SK-N-SH treated with all-trans-retinoic acid at 6 μM for 48 hours (cell line): ENCODE results near the gene DLL4.

Experiments
- ATAC-seq: fragments of 200-7000 bp; cut with Tn5 transposase; 3 replicates; pipeline ENCODE4 v1.9.1; 2020; ENCODE audit warnings: mild to moderate bottlenecking, moderate library complexity
- BACH2 ChIP-seq: fragments of 250-450 bp; sonication (Bioruptor Pico); IDR thresholded peaks from 2 replicates; pipeline ENCODE4 v1.9.0; 2021; ENCODE audit warnings: mild to moderate bottlenecking, borderline replicate concordance
- CREB5 ChIP-seq: fragments of 250-450 bp; sonication (Bioruptor Pico); IDR thresholded peaks from 2 replicates; pipeline ENCODE4 v1.5.1; 2020; ENCODE audit warnings: low read depth, mild to moderate bottlenecking, moderate library complexity
- CSDC2 ChIP-seq: fragments of 250-450 bp; sonication (Bioruptor Pico); IDR thresholded peaks from 2 replicates; pipeline ENCODE4 v1.5.0; 2020; ENCODE audit warnings: mild to moderate bottlenecking, moderate library complexity
- ESRRG ChIP-seq: fragments of 250-450 bp; sonication (Bioruptor Pico); IDR thresholded peaks from 2 replicates; pipeline ENCODE4 v1.6.1; 2021; ENCODE audit warnings: mild to moderate bottlenecking
- OSR1 ChIP-seq: fragments of 250-450 bp; sonication (Bioruptor Pico); IDR thresholded peaks from 2 replicates; pipeline ENCODE4 v1.8.0; 2022; ENCODE audit warnings: moderate library complexity, mild to moderate bottlenecking, inconsistent platforms
- PATZ1 ChIP-seq: fragments of 250-450 bp; sonication (Bioruptor Pico); IDR thresholded peaks from 2 replicates; pipeline ENCODE4 v1.8.0; 2020; ENCODE audit warnings: mild to moderate bottlenecking, moderate library complexity, borderline replicate concordance
- POU6F1 ChIP-seq: fragments of 250-450 bp; sonication (Bioruptor Pico); IDR thresholded peaks from 2 replicates; pipeline ENCODE4 v1.8.0; 2021; ENCODE audit warnings: low read depth, mild to moderate bottlenecking, moderate library complexity, borderline replicate concordance
- PPARA ChIP-seq: fragments of 250-450 bp; sonication (Bioruptor Pico); IDR thresholded peaks from 2 replicates; pipeline ENCODE4 v1.5.0; 2020; ENCODE audit warnings: mild to moderate bottlenecking, borderline replicate concordance
- RARB ChIP-seq: fragments of 250-450 bp; sonication (Bioruptor Pico); IDR thresholded peaks from 2 replicates; pipeline ENCODE4 v1.8.0; 2021; ENCODE audit warnings: mild to moderate bottlenecking, moderate library complexity
- SNAI2 ChIP-seq: fragments of 250-450 bp; sonication (Bioruptor Pico); IDR thresholded peaks from 2 replicates; pipeline ENCODE4 v1.5.0; 2020; ENCODE audit warnings: mild to moderate bottlenecking, moderate library complexity
- TCF4 ChIP-seq: fragments of 250-450 bp; sonication (Bioruptor Pico); IDR thresholded peaks from 2 replicates; pipeline ENCODE4 v1.8.0; 2021; ENCODE audit warnings: mild to moderate bottlenecking, moderate library complexity, borderline replicate concordance
- TOX ChIP-seq: fragments of 250-450 bp; sonication (Bioruptor Pico); IDR thresholded peaks from 2 replicates; pipeline ENCODE4 v1.8.0; 2021; ENCODE audit warnings: mild to moderate bottlenecking, moderate library complexity, borderline replicate concordance
- TSHZ2 ChIP-seq: fragments of 250-450 bp; sonication (Bioruptor Pico); IDR thresholded peaks from 2 replicates; pipeline ENCODE4 v1.5.0; 2020; ENCODE audit warnings: mild to moderate bottlenecking, moderate library complexity
- ZC3H10 ChIP-seq: fragments of 250-450 bp; sonication (Bioruptor Pico); IDR thresholded peaks from 2 replicates; pipeline ENCODE4 v1.5.1; 2021; ENCODE audit warnings: mild to moderate bottlenecking, moderate library complexity
- ZFP3 ChIP-seq: fragments of 250-450 bp; sonication (Bioruptor Pico); IDR thresholded peaks from 2 replicates; pipeline ENCODE4 v1.5.0; 2020; ENCODE audit warnings: mild to moderate bottlenecking, moderate library complexity
- ZFP30 ChIP-seq: fragments of 450-650 bp; formaldehyde crosslinking; IDR thresholded peaks from 2 replicates; pipeline ENCODE4 v1.5.0; 2022; ENCODE audit warnings: mild to moderate bottlenecking, moderate library complexity
- ZNF565 ChIP-seq: fragments of 450-650 bp; formaldehyde crosslinking; conservative IDR thresholded peaks from 2 replicates; pipeline ENCODE4 v1.5.0; 2020; ENCODE audit warnings: low read depth, mild to moderate bottlenecking, moderate library complexity
- ZNF70 ChIP-seq: fragments of 450-650 bp; formaldehyde crosslinking; IDR thresholded peaks from 2 replicates; pipeline ENCODE4 v1.5.0; 2020; ENCODE audit warnings: mild to moderate bottlenecking, moderate library complexity
- TF ChIP-seq, protein P1 (sequence below): fragments of 250-450 bp; sonication (Bioruptor Pico); IDR thresholded peaks from 2 replicates; pipeline ENCODE4 v1.5.1; 2021; ENCODE audit warnings: mild to moderate bottlenecking, moderate library complexity

DLL4 gene

DNA sequence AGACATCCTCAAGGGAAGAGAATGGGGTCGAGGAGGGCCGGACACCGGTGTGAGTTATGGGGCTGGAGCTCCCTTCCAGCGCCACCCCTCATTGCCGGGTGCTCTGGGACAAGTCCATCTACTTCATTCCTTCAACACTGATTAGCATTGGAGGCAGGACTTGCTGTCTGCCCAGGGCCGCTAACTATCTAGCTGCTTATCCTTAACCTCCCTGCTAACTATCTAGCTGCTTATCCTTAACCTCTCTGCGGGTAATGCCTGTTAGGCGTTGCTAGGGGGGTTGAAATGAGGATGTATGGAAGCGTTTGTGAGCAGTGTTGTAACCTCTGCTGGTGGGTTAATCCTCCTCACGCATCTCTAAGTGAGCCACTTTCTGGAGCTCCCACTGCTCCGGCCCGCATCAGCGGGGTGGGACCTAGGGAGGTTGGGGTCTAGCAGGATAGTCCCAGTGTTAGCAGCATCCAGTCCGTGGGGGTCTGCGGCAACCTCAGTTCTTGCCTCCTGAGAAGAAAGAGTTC lies 13.3 kb downstream of the DLL4 start:
- TF ChIP-seq BACH2 (CRISPR knock-in tag) = no peak
- no peak for TF ChIP-seq ESRRG (CRISPR knock-in tag)
- TF ChIP-seq TOX (CRISPR knock-in tag) = no peak
- no peak for TF ChIP-seq CSDC2
- TF ChIP-seq TCF4 (CRISPR knock-in tag) = no peak
- TF ChIP-seq ZFP30 (CRISPR knock-in tag) = no peak
- no peak for TF ChIP-seq ZFP3 (CRISPR knock-in tag)
- no peak for TF ChIP-seq SNAI2 (CRISPR knock-in tag)
- no peak for TF ChIP-seq RARB (CRISPR knock-in tag)
- no peak for TF ChIP-seq ZC3H10 (CRISPR knock-in tag)
- no peak for TF ChIP-seq PATZ1 (CRISPR knock-in tag)
- TF ChIP-seq POU6F1 (CRISPR knock-in tag) = no peak
- no peak for TF ChIP-seq TSHZ2 (CRISPR knock-in tag)
- no peak for TF ChIP-seq OSR1 (CRISPR knock-in tag)
- TF ChIP-seq ZNF565 (CRISPR knock-in tag) = no peak
- TF ChIP-seq, all 23 proteins: peak for 0
- ATAC-seq = no peak

- ATAC-seq = no peak
- no peak for TF ChIP-seq ZFP3 (CRISPR knock-in tag)
- TF ChIP-seq CSDC2 = no peak
- no peak for TF ChIP-seq ZFP30 (CRISPR knock-in tag)
- no peak for TF ChIP-seq ZC3H10 (CRISPR knock-in tag)
- TF ChIP-seq, protein P1, sequence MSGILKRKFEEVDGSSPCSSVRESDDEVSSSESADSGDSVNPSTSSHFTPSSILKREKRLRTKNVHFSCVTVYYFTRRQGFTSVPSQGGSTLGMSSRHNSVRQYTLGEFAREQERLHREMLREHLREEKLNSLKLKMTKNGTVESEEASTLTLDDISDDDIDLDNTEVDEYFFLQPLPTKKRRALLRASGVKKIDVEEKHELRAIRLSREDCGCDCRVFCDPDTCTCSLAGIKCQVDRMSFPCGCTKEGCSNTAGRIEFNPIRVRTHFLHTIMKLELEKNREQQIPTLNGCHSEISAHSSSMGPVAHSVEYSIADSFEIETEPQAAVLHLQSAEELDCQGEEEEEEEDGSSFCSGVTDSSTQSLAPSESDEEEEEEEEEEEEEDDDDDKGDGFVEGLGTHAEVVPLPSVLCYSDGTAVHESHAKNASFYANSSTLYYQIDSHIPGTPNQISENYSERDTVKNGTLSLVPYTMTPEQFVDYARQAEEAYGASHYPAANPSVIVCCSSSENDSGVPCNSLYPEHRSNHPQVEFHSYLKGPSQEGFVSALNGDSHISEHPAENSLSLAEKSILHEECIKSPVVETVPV = no peak
- no peak for TF ChIP-seq CREB5 (CRISPR knock-in tag)
- TF ChIP-seq PATZ1 (CRISPR knock-in tag) = no peak
- TF ChIP-seq, all 23 proteins: peak for 0
Observed at GRCh38 chr15:40942878-40943277, 13.7 kb downstream of the DLL4 start.

DNA sequence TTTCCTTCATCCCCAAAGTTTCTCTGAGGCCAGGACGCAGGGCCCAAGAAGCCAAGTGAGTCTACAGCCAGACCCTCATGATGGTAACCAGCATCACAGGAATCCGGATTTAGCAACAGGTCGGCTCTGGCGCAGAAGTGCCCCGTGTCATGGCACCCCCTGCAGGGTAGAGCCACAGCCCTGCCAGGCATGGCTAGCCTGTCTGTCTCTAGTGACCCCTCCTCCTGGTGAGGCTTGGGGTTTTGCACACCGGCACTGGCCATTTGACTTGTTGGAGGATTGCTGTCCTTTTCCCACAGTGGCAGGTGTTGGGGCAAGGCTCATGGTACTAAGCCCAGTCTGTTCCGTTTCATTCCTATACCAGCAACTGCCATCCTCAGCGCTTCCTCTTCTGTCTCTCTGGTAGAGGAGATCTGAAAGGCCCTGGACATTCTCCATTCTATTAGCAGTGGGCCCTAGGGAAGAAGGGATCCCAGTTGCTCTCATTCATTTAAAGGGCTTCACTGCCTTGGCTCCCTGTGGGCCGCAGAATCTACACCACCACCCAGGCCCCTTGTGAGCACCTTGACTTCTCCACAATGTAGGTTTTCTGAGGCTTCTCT lies 14.7 kb downstream of the DLL4 start:
- no peak for ATAC-seq
- TF ChIP-seq CREB5 (CRISPR knock-in tag) (no peak), ZNF70 (CRISPR knock-in tag) (no peak), ZC3H10 (CRISPR knock-in tag) (no peak), PPARA (CRISPR knock-in tag) (no peak), SNAI2 (CRISPR knock-in tag) (no peak), POU6F1 (CRISPR knock-in tag) (no peak), ZFP30 (CRISPR knock-in tag) (no peak), ESRRG (CRISPR knock-in tag) (no peak), OSR1 (CRISPR knock-in tag) (no peak), TOX (CRISPR knock-in tag) (no peak), RARB (CRISPR knock-in tag) (no peak), ZFP3 (CRISPR knock-in tag) (no peak)
- TF ChIP-seq, protein P1 = no peak
